Ovary (tissue), 9 donors: ENCODE data around the gene USP31. TPM values are rescaled to one million over a fixed set of nuclear protein-coding genes. Genes with fewer than 3 reads are reported as not detected.

ENCODE experiments used
- DNase-seq, 5 donors: peaks; one replicate each; pipeline ENCODE4 v3.0.0-alpha.2; 2019 to 2020
- H3K27ac ChIP-seq, 2 donors: fragments of 200-600 bp; one replicate each; pipeline versions ENCODE4 v1.5.1 to v1.8.0; 2019 to 2022
- H3K27me3 ChIP-seq: fragments of 200-600 bp; one replicate; pipeline ENCODE4 v1.8.0; 2022
- H3K36me3 ChIP-seq: fragments of 200-600 bp; sonication (generic); one replicate; pipeline ENCODE4 v1.5.1; 2019
- H3K4me1 ChIP-seq: one replicate; pipeline ENCODE4 v1.8.1; 2013; ENCODE audit warnings: mild to moderate bottlenecking, moderate library complexity; ENCODE audit not compliant: insufficient read depth
- H3K4me3 ChIP-seq: fragments of 200-600 bp; sonication (generic); one replicate; pipeline ENCODE4 v1.5.1; 2017
- H3K9me3 ChIP-seq, 2 donors: fragments of 200-600 bp in 1 of 2; sonication (generic) in 1 of 2; one replicate each; pipeline versions ENCODE4 v1.5.1 to v1.8.1; 2013 to 2019; ENCODE audit warnings: mild to moderate bottlenecking in 1 of 2, moderate library complexity in 1 of 2
- EP300 ChIP-seq: sonication (generic); formaldehyde crosslinking; IDR thresholded peaks from one replicate; pipeline ENCODE4 v1.6.1; 2017; ENCODE audit warnings: antibody characterized with exemption
- POLR2A ChIP-seq: fragments of 450-650 bp; IDR thresholded peaks from one replicate; pipeline ENCODE4 v1.6.1; 2017; ENCODE audit warnings: antibody characterized with exemption, mild to moderate bottlenecking, moderate library complexity
- WGBS, 3 donors: extraction: QIAGEN DNeasy Blood & Tissue Kit in 1 of 3; methylation state at CpG; one replicate each; pipeline versions ENCODE4 v1.1.5 to v1.1.7; 2013 to 2017; 5-methylcytosine and 5-hydroxymethylcytosine counted together
- intact Hi-C, 4 donors: fragments of 100-400 bp; cut with DNase I; formaldehyde crosslinking; loops; one replicate each; pipeline versions ENCODE4 v1.11.0 to v1.15.1; 2022 to 2023
- polyA plus RNA-seq, 2 donors: library from polyadenylated mRNA; stranded (reverse); fragments of 200-250 nt in 1 of 2; fragments of 350-450 nt in 1 of 2; fragmentation: Illumina TruSeq in 1 of 2; extraction: RNeasy Lipid Tissue Mini Kit (QIAGEN cat#74804) in 1 of 2; gene quantifications; one replicate each; pipeline ENCODE4 v1.2.3, GENCODE V29; 2013 to 2014
- total RNA-seq, 7 donors: library from RNA; depleted of rRNA in 2 of 7; stranded (reverse); fragments of >200 nt in 2 of 7; fragmentation: NEBNext Ultra II Directional in 3 of 7; extraction: Animal tissue kit (Norgen Biotek cat#: 25700) in 3 of 7; gene quantifications; one replicate each; pipeline versions ENCODE4 v1.1.0 to v1.2.4, GENCODE V29; 2016 to 2023
- TF ChIP-seq, protein P1 (sequence below), 3 donors: fragments of 450-650 bp in 2 of 3; fragments of 200-600 bp in 1 of 3; IDR thresholded peaks; one replicate each; pipeline versions ENCODE4 v1.5.1 to v1.8.0; 2016 to 2022; ENCODE audit warnings: antibody characterized with exemption in 3 of 3, mild to moderate bottlenecking in 1 of 3
- donor health status: DM: no; HTN: no; CAD: no; lungs with moderate emphysema.
- donor health status: DM: no; HTN: no; CAD: no.
- donor health status: Bipolar disorder and iron deficiency.
- donor health status: DM: yes; HTN: yes; CAD: no.
- donor health status: DM: no; HTN: no; CAD: no.
- donor health status: DM: yes; HTN: yes; CAD: no.

The USP31 gene
- total and polyA plus RNA-seq, 9 donors, result 1.5 to 10.6 (median 7.3) TPM

DNA sequence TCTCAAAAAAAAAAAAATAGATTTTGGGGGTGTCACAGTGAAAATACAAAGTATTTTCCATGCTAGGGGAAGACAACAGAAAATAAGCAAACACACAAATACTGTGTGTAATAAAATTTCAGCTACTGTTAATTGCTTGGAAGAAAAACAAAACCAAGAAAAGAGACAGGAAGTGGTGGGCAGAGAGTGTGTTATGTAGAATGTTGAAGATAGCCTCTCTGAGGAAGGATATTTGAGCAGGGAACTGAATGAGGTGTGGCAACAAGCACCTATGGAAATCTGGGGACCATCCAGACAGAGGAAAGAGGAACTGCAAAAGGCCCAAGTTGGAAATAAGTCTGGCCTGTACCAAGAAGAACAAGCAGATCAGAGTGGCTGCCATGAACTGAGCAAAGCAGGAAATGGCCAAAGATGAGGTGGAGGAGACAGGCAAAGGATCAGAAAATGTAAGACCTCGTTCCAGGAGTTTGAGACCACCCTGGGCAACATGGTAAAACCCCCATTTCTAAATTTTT lies 7.8 kb upstream of the USP31 start:
- Histone ChIP-seq H3K4me3 (no peak overlapping the region), H3K36me3 (no peaks in the 10 kb centered on the region), H3K4me1 (no peaks in the 10 kb centered on the region), H3K9me3 (no peaks in the 10 kb centered on the region), H3K27ac (no peak overlapping the region), H3K27me3 (no peaks in the 10 kb centered on the region)
- no peak for DNase-seq
- intact Hi-C loops, result no loop called here
- 41 to 58% (median 57%) methylated on average over 1 of the region's 1 CpG for WGBS, 3 donors
- no peak for TF ChIP-seq POLR2A
- no peak for TF ChIP-seq EP300
- TF ChIP-seq, protein P1, sequence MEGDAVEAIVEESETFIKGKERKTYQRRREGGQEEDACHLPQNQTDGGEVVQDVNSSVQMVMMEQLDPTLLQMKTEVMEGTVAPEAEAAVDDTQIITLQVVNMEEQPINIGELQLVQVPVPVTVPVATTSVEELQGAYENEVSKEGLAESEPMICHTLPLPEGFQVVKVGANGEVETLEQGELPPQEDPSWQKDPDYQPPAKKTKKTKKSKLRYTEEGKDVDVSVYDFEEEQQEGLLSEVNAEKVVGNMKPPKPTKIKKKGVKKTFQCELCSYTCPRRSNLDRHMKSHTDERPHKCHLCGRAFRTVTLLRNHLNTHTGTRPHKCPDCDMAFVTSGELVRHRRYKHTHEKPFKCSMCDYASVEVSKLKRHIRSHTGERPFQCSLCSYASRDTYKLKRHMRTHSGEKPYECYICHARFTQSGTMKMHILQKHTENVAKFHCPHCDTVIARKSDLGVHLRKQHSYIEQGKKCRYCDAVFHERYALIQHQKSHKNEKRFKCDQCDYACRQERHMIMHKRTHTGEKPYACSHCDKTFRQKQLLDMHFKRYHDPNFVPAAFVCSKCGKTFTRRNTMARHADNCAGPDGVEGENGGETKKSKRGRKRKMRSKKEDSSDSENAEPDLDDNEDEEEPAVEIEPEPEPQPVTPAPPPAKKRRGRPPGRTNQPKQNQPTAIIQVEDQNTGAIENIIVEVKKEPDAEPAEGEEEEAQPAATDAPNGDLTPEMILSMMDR (IDR thresholded peaks at IDR 0.05), result no peak

- intact Hi-C loops, result no loop called here
- TF ChIP-seq EP300 (no peak), POLR2A (no peak)
- TF ChIP-seq, protein P1 (IDR thresholded peaks at IDR 0.05), result no peak
- Histone ChIP-seq H3K36me3 (no peaks in the 10 kb centered on the region), H3K27ac (no peak overlapping the region), H3K27me3 (no peaks in the 10 kb centered on the region), H3K4me3 (no peak overlapping the region), H3K4me1 (no peaks in the 10 kb centered on the region), H3K9me3 (no peaks in the 10 kb centered on the region)
- 46 to 54% (median 50%) methylated on average over 3 of the region's 3 CpGs for WGBS, 3 donors
- DNase-seq, result no peak
These were observed 6.9 kb upstream of the USP31 start for GRCh38 chr16:23156110-23156509.

DNA sequence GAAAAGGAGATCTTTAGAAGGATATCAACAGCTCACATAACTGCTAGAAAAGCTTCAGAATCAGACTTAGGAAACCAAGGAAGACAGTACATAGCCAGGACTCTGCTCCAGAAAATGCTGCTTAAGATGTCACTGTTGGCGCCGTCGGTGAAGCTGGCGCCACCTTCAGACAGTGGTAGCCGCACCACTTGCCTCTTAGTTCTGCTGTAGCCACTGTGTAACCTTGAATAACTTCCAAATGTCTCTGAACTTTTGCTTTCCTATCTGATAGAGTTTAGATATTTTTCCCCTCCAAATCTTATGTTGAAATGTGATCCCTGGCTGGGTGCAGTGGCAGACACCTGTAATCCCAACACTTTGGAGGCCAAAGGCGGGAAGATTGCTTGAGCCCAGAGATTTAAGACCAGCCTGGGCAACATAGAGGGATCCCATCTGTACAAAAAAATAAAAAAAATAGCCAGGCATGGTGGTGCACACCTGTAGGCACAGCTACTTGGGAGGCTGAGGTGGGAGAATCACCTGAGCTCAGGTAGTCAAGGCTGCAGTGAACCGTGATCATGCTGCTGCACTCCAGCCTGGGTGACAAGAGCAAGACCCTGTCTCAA lies 6.3 kb upstream of the USP31 start:
- intact Hi-C loops, result no loop called here
- no peak for DNase-seq
- no peaks in the 10 kb centered on the region for H3K4me1 ChIP-seq
- no peaks in the 10 kb centered on the region for H3K36me3 ChIP-seq
- H3K27ac ChIP-seq, result no peak overlapping the region
- H3K27me3 ChIP-seq, result no peaks in the 10 kb centered on the region
- TF ChIP-seq EP300 (no peak), POLR2A (no peak)
- TF ChIP-seq, protein P1 (IDR thresholded peaks at IDR 0.05), result no peak
- H3K9me3 ChIP-seq, result no peaks in the 10 kb centered on the region
- WGBS, 3 donors, result 28 to 34% (median 32%) methylated on average over 7 of the region's 7 CpGs
- H3K4me3 ChIP-seq, result no peak overlapping the region

DNA sequence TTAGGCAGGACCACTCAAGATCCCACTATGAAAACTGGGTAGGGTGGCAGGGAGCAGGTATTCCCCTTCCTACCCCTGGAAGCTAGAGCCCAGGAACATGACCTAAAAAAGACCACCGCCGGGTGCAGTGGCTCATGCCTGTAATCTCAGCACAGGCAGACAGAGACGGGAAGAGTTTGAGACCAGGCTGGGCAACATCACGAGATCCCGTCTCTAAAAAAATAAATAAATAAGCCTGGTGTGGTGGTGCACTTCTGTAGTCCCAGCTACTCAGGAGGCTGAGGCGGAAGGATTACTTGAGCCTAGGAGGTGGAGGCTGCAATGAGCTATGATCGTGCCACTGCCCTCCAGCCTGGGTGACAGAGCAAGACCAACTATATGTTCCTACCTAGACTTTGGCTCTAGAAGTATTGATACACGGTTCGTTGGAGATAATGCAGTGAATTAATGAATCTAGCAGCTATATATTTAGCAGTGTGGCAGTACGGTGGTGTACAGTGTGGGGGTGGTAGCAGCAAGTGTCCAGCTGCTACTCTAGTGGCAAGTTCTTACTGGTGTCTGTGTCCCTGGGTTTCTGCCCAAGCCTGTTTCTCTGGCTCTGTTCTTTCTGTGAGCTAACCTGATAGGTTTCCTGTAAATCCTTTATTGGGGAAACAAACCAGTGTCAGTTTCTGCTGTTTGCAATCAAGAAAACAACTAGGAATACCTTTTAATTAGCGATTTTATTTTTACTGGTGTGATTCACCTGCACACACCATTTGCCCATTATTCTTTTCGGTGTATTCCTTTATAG lies 3.3 kb upstream of the USP31 start:
- TF ChIP-seq, protein P1 (IDR thresholded peaks at IDR 0.05), result no peak
- TF ChIP-seq EP300, result no peak
- no peak for TF ChIP-seq POLR2A
- Histone ChIP-seq H3K4me1 (peaks cover 3% of the 10 kb centered on the region), H3K27me3 (no peaks in the 10 kb centered on the region), H3K9me3 (no peaks in the 10 kb centered on the region), H3K4me3 (no peak overlapping the region), H3K36me3 (no peaks in the 10 kb centered on the region), H3K27ac (no peak overlapping the region)
- DNase-seq, result no peak
- intact Hi-C loops, result no loop called here
- WGBS, 3 donors, result 73 to 82% (median 74%) methylated on average over 12 of the region's 12 CpGs
